Middle frontal gyrus (tissue), 1 donor: Measurements from ENCODE around the gene POLR1A.

Source experiments
- DNase-seq: peaks from one replicate; pipeline ENCODE4 v3.0.0-alpha.2; 2015; ENCODE audit warnings: low spot score; ENCODE audit errors: extremely low spot score

The POLR1A gene

DNA sequence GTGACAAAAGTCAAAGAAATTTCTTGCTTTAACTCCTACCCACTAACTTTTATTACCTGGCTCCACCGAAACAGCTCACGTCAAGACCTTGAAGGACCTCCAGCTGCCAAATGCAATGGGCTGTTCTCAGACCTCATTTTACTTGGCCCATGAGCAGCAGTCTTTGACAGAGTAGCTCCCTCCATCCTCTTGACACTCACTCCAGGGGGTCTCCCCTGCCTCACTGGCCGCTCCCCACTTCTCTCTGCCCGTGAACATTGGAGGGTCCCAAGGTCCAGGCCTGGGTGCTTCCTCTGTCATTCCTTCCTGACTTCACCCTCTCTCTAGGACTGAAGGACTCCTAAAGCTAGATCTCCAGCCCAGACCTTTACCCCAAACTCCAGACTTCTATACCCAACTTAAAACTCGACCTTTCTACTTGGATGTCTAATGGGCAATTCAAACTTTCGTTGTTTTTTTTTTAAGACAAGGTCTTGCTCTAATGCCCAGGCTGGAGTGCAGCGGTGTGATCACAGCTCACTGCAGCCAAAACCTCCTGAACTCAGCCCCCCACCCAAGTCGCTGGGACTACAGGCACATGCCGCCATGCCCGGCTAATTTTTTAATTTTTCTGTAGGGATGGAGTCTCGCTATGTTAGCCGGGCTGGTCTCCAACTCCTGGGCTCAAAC, 124.0 kb downstream of the POLR1A start:
- no peak for DNase-seq

DNA sequence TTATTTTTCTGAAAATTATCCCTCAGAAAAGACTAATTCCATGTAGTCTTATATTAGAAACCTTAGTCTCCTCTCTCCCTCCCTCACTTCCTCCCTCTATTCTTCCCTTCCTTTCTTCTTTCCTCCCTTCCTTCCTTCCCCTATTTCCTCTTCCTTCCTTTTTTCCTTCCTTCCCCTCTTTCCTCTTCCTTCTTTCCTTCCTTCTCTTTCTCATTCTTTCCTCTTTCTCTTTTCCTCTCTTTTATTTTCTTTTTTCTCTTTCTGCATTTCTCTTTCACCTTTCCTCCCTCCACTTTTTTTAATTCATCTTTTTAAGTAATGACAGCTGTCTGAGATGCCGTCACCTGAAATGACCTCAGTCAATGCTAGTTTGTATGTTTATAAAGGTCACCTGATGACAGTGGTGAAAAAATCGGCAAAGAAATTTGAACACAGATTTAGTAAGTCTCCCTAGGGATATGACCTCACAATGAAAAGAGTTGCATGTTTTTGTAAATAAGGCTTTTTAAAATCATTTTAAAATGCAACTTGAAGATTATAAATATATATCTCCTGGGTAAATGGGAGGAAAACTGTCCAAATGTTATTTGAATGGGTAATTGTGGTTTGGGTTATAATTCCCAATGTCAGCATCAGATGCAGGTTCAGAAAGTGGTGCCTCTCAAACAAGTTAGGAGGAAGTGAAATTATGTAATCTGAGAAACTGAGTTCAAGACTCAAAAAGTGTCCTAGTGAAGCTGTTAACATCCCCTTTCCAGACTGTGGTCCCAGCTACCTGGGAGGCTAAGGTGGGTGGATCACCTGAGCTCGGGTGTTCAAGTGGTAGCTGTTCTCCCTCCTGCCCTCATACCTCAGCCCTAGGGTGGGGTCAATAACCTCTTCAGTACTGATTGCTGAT, 126.6 kb downstream of the POLR1A start:
- DNase-seq, result no peak

DNA sequence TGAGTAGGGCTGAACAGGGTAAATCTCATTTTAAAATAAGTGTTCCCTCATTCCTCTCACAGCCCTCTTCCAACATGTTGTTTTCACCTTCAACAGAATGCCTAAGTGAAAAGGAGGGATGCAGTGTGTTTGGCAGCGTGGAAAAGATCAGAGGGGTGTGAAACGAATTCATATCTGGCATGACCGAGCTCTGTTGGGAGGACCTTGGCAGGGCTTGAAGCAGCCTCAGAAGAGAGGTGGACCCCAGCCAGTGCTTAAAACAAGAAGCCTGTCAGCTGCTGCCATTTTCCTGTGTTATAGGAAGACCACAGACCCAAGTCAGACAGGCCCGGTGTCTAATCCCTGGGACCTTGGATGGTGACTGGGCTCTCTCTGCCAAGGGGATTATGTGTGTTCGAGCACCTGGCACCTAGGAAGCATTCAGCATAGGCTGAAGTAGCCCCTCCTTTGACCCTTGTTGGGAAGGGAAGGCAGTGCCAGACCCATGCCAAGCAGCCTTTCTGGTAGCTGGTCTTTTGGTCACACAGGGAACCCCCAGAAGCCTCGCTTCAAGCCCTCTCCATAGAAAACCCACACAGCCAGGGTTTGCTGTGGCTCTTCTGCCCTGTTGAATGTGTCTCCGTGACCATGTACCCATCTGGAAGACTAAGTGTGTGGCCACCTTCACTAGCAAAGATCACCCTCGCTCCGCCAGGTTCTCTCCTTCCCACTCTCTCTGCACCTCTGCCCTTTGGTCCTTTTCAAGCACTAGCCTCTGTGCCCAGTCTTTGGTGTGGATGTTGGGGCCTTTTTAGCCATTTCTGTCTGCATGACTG, 129.4 kb downstream of the POLR1A start:
- DNase-seq, result no peak

DNA sequence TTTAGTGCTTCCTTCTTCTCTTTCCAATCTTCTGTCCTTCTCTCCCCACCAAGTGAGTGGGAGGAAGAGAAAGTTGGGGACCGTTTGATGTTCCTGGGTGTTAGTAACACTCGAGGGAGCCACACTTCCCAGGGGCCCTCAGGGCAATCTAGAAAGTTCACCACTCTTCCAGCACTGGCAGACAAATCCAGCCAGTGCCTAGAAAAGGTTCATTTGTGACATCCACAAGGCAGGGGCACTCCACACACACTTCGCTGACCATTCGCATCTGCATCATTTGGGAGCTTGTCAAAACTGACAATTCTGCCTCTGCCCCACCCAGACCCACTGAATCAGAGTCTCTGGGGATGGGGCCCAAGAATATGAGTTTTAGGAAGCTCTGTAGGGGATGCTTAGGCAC, 130.1 kb downstream of the POLR1A start:
- no peak for DNase-seq

DNA sequence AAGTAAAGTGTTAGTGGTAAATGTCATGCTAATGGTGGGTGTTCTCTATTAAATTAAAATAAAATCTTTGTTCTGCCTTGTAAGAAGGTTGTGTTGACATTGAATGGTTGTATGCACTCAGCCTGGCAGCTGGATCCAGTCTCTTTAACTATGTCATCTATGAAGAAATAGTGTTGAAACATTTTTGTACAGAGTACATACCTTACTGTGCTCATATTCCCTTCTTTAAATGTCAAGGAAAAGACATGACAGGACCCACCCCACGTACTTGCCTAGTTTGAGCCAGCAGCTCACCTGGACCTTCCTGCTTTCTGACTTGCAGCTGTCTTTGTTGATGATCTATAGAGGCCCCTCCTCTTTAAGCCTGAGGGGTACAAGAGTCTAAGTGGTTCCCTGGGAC, 131.3 kb downstream of the POLR1A start:
- no peak for DNase-seq

DNA sequence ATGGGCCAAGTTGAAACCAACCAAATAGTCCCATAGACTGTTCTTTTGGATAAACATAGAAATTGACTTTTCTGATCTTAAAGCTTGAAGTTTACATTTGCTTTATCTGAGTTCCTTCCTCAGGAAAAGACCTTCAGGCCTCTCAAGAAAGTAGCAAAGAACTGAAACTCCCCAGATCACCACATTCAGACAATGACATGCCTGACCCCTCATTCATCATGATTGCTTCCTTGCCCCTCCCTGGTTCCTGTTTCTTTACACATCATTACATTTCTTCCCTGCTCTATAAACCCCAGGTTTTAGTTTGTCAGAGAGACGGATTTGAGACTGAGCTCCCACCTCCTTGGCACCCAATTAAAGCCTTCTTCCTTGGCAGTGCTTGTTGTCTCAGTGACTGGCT, 133.3 kb downstream of the POLR1A start:
- DNase-seq, result no peak

DNA sequence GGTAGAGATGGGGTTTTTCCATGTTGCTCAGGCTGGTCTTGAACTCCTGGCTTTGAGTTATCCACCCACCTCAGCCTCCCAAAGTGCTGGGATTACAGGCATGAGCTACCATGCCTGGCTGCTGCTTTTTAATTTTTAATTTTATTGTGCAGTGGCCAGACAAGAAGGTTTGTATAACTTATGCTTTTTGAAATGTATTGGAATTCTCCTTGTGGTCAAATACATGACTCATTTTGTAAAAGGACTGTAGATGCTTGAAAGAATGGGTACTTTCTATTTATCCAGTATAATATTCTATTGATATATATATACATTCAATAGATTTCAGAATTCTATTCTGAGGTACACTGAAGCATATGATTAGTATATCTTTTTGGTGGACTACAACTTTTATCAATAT, 134.3 kb downstream of the POLR1A start:
- no peak for DNase-seq
